Smooth muscle cell of the brain vasculature (primary cell): Measurements from ENCODE around the gene EME1.

Experiments used
- DNase-seq: peaks from one replicate; pipeline ENCODE4 v3.0.0-alpha.2; 2012; ENCODE audit warnings: low read depth, low spot score

Gene EME1

GRCh38 chr17:50372758-50373556 lies at the start of gene EME1, which contains the start of gene MRPL27:
Gene EME1, plus strand, starts transcription at chr17:50373229. Its CDS starts 1,980 bp downstream, at chr17:50375209.
Gene MRPL27, minus strand, starts transcription at chr17:50373184. Its CDS starts 14 bp downstream, at chr17:50373170.
- peak; percentile 60 for DNase-seq

GRCh38 chr17:50325906-50326305 lies 47.1 kb upstream of the EME1 start:
- DNase-seq = no peak

- DNase-seq = no peak
Observed at GRCh38 chr17:50326831-50327364, 46.1 kb upstream of the EME1 start.

GRCh38 chr17:50328363-50329325 lies 44.4 kb upstream of the EME1 start:
- DNase-seq = no peak

- no peak for DNase-seq
Observed at GRCh38 chr17:50329716-50330115, 43.3 kb upstream of the EME1 start.

GRCh38 chr17:50330151-50330775 lies 42.8 kb upstream of the EME1 start:
- DNase-seq = no peak

- DNase-seq = no peak
Observed at GRCh38 chr17:50331085-50331791, 41.8 kb upstream of the EME1 start.

- no peak for DNase-seq
Observed at GRCh38 chr17:50332196-50332595, 40.8 kb upstream of the EME1 start.

- peak; percentile 72 for DNase-seq
Observed at GRCh38 chr17:50333291-50334057, 39.6 kb upstream of the EME1 start.

GRCh38 chr17:50337956-50338355 lies 35.1 kb upstream of the EME1 start:
- DNase-seq = no peak

GRCh38 chr17:50338645-50339044 lies 34.4 kb upstream of the EME1 start:
- no peak for DNase-seq

GRCh38 chr17:50339381-50339780 lies 33.6 kb upstream of the EME1 start:
- DNase-seq = no peak

GRCh38 chr17:50344731-50345365 lies 28.2 kb upstream of the EME1 start:
- no peak for DNase-seq

GRCh38 chr17:50345432-50346312 lies 27.4 kb upstream of the EME1 start, which contains the start of gene XYLT2:
Gene XYLT2, plus strand, starts transcription at chr17:50346126. Its CDS starts 15 bp downstream, at chr17:50346141.
- DNase-seq = no peak

GRCh38 chr17:50346313-50347116 lies 26.5 kb upstream of the EME1 start:
- DNase-seq = no peak

- DNase-seq = no peak
Observed at GRCh38 chr17:50347117-50347893, 25.7 kb upstream of the EME1 start.

GRCh38 chr17:50347894-50348291 lies 25.1 kb upstream of the EME1 start:
- DNase-seq = no peak
